ENCODE data around the gene DNAH1.

The DNAH1 gene

GRCh38 chr3:52406791-52407510 lies 90.8 kb downstream of the DNAH1 start:
- DNase-seq = no peak

GRCh38 chr3:52407779-52408178 lies 91.7 kb downstream of the DNAH1 start:
- DNase-seq = no peak

GRCh38 chr3:52408466-52408865 lies 92.3 kb downstream of the DNAH1 start:
- DNase-seq = no peak

DNA sequence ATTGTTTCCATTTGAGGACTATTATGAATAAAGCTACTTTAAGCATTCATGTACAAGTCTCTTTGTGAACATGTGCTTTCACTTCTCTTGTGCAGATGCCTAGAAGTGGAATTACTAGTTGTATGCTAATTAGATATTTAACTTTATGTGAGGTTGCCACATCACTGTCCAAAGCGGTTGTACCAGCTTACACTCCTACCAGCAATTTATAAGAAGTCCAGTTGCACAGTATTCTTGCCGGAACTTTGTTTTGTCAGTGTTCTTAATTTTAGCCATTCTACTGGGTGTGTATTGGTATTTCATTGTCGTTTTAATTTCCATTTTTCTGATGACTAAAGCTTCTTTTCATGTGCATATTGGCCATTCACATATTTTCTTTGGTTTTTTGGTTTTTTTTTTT lies 99.7 kb downstream of the DNAH1 start:
- no peak for DNase-seq

- no peak for DNase-seq
These were observed 104.3 kb downstream of the DNAH1 start for GRCh38 chr3:52420388-52420787.

DNA sequence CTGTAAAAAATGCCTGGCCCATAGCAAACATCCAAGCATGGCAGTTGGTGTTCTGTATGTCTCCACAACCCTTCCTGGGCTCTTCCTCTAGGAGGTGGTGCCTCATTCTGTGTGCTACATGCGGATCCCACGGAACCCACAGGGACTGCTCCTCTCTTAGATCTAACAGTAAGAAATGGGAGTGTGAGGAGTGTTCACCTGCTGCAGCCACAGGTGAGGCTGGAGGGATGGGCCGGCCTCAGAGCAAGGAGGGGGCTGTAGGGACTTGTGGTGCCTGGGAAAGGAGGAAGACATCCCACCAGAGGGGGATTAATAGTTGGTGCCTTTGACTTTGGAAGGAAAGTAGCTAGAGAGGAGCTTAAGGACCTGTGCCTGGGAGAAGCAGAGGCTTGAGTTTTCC lies 106.5 kb downstream of the DNAH1 start:
- no peak for DNase-seq

DNA sequence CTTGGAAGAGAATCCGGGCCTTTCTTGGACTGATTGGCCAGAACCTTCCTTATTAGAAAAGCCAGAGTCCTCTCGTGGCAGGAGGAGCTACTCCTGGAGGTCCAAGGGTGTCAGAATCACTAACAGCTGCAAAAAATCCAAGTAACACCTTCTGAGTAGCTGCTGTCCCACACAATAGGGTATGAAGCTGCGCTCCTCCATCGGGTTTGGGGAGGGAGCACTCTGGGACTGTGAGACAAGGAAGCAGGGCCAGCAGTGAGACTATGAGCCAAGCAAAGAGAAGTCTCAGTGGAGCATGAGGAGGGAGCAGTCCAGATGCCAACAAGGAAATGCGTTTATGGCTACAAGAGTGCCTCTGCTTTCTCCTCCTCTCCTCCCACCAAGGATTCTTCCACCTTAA lies 107.1 kb downstream of the DNAH1 start:
- DNase-seq = no peak

GRCh38 chr3:52428151-52429005 lies 112.3 kb downstream of the DNAH1 start:
- peak; percentile 40 for DNase-seq

GRCh38 chr3:52429031-52429430 lies 112.9 kb downstream of the DNAH1 start:
- no peak for DNase-seq

GRCh38 chr3:52429779-52430415 lies 113.8 kb downstream of the DNAH1 start:
- no peak for DNase-seq

DNA sequence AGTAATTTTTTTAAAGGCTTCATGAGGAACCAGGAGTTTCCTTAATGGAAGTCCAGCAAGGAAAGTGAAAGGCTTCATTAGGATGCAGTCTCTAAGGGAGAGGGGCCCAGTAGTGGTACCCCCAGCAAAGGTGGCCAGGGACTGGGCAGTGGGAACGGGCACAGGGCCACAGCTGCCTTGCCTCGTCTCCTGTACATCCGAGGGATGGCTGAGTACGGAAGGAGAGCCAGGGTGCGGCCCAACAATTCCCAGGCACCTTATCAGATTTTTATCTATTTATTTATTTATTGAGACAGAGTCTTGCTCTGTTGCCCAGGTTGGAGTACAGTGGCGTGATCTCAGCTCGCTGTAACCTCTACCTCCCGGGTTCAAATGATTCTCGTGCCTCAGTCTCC lies 114.3 kb downstream of the DNAH1 start:
- DNase-seq = no peak

- DNase-seq = no peak
These were observed 115.5 kb downstream of the DNAH1 start for GRCh38 chr3:52431459-52432223.

DNA sequence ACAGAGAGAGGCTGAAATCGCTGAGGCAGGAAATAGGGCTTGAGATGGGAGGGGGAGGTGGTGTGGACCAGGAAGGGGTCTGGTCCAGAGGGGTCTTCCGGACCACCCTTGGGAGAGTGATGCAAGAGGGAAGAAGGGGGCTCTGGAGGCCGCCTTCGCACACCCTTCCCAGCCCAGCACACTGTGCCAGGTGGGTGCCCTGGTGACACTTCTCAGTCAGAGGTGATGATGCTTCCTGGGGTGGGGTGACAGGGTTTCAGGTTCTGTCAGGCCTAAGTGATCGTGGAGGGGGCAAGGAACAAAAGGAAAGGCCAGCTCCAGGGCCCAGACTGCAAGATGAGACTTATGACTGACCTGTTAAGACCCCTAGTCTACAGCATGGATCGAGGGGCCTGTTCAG lies 116.1 kb downstream of the DNAH1 start:
- DNase-seq = no peak

DNA sequence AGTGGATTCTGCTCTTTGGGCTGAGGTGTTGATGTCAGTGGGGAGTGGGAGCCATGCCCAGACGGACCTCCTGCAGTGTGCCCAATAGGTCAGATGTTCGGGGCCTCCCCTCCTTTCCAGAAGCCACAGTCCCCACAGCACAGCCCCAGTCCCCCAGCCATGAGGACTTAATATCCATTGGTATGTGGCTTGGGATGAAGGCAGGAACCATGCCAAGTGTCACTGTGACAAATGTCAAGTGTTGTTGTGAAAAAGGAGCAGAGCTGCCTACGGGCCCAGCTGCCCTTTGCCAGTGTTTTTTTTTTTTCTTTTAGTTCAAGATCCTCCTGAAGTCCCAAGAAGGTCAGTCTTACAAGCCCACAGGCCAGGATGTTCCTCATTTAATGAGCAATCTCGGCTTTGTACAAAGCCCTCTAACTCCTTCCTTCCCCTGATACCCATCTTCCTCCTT lies 116.6 kb downstream of the DNAH1 start:
- no peak for DNase-seq

GRCh38 chr3:52433328-52433995 lies 117.3 kb downstream of the DNAH1 start:
- DNase-seq = no peak

DNA sequence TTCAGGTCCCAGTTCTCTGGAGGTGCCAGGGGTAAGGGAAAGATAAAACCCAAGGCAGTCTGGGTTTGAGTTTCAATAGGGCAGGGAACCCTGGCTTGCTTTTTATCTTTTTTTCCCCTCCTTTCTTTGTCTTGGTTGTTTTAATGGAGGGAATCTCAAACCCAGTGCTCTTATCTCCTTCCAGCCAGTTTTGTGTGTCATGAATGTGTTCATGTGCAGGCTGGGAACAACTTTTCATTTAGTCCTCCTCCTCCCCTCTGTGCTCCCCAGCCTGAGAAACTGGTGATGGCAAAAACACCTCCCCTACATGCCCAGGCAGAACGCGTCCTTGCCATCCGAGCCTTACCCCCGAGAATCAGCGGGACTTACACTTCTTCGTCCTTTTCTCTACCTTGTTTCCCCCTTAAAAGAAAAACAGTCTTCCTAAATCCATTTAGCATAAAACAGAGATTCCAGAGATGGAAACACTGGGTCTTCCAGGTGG lies 117.9 kb downstream of the DNAH1 start:
- no peak for DNase-seq

DNA sequence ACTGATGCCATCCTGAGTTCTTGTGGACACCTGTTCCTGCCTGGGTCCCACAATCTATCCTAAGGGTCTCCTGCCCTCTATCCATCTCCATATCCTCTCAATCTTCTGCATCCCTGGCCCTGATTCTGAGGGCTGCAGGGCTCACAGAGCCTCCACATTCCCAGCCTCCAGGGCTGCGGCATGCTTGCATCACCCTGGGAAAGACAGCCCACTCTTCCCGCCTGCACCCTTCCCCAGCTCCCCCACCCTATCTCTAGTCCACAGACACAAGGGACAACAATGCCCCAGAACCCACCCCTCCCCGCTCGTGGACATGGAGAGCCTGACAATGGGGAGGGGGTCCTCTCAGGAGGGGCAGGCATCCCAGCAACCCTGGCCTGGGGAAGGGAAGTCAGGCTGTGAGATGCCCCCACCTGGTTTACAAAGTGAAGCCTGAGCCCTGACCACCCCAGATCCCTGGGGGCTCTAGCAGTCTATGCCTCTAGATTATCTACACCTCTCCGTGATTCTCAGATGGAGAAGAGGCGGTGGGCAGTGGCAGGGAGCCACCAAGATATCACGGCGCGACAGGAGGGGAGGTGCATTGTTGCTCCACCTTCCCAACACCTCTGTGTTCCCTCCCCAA lies 118.5 kb downstream of the DNAH1 start:
- DNase-seq = no peak

DNA sequence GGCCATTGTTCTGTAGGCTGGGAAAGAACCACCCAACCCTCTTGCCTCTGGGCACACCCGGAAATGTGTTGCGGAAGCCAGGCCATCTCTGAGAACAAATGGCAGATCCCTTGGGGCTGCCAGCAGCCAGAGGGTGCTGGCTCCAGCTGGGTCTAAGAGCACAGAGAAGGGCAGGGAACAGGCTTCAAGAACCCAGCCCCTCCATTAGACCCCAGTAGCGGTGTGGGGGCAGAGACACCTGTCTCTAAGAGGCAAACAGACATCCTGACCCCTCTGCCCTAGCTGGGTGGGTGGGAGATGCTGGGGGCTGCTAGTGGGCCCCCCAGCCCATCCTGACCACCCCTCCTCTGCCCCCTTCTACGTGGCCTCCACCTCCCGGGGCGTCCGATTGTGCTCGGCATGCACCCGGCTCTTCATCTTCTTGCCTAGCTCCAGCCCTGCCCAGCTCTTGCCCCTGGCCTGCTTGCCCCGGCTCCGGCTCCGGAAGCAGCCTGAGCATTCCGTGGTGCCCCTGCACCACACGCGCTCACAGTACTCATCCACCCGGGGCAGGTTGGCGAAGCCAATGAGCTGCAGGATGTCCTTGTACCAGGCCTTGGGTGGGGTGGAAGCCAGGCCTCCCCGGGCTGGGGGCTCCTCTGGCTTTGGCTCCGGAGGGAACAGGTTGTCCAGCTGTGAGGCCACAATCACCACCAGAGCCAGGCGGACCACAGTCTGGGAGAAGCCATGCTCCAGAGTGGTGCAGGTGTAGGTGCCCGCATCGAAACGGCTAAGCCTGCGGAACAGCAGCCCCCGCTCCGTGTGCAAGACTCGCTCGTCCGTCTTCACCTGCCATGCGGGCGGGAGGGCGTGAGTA lies 119.4 kb downstream of the DNAH1 start:
- DNase-seq = no peak

DNA sequence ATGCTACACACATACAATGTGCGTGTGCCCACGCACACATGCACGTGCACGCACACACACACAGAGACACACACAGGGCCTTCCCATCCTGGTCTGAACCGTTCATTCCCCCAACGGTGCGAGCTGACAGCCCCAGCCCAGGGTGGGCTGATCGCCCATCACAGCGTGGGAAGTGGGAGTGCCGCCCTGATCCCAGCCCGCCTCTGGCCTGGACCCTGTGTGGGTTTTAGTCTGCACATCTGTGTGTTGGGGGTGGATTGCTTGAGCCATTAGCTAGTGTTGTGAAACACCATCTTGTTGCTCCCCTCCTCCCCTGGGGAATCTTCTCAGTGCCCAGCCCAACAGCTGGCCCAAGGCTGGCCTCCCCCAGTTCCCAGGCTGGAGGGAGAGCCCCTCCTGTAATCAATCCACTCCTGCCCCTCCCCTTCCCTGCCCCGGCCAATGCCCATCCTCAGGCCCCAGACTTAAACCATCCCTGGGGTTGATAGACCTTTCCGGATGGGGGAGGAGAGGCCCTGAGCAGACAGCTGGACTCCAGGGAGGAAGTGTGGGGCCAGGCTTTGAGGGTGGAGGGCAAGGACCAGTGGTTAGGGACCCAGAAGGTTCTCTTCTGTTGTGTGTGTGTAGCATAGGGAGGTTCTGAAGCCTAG lies 120.5 kb downstream of the DNAH1 start:
- DNase-seq = no peak

All from SHP77 treated with DMSO at 0.1 percent for 48 hours (cell line).